Stimulated activated CD4-positive, alpha-beta T cell treated with anti-CD3 and anti-CD28 coated beads, Interleukin-12 subunit alpha, Interleukin-12 subunit beta, amount 100 ng/mL, for 24 hours (primary cell): ENCODE results near the gene ATOH8.
"Not testable (repeated sequence)": the region's sequence is repeated elsewhere in the genome, so short reads cannot be mapped to it uniquely, and the experiment has no call there.

Experiments
- DNase-seq, 2 experiments: peaks; one replicate each; pipeline ENCODE4 v3.0.0-alpha.2; 2020; ENCODE audit warnings: low read depth in 2 of 2

ATOH8 gene, protein sequence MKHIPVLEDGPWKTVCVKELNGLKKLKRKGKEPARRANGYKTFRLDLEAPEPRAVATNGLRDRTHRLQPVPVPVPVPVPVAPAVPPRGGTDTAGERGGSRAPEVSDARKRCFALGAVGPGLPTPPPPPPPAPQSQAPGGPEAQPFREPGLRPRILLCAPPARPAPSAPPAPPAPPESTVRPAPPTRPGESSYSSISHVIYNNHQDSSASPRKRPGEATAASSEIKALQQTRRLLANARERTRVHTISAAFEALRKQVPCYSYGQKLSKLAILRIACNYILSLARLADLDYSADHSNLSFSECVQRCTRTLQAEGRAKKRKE

DNA sequence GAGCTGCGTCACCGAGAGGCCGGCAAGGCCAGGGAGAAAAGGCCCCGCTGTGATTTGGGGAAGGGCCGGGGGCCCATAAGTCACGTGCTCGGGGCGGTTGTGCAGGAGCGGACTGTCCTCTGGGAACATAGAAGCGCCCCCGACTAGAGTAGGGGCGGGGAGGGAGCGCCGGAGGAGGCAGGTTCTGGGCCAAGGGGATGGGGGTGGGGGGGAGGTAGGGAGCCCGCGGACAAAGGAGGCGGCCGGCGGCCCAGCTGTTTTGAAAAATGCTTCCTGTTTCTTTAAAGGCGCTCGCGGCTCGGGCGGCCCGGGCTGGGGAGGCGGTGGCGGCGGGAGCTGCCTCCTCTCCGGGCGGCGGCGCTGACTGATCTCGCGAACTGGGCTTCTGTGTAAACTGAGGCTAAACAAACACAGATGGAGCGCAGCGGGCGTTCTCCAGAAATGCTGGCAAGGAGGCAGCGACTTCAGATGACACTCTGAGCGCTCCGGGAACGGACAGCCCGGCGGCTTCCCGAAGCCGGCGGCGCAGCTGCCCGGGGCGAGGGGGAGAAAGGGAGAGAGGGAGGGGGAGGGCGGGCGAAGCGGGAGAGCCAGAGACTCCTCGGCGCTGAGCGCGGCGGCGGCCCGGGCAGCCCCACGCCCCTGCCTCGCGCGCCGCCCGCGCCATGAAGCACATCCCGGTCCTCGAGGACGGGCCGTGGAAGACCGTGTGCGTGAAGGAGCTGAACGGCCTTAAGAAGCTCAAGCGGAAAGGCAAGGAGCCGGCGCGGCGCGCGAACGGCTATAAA is at the start of gene ATOH8:
Gene ATOH8 (plus strand): TSS at position 467 of the 788 bp plus-strand sequence. CDS start 199 bp downstream, at position 666.
- DNase-seq, result peak in 1 of 2 experiments; percentile 11

DNA sequence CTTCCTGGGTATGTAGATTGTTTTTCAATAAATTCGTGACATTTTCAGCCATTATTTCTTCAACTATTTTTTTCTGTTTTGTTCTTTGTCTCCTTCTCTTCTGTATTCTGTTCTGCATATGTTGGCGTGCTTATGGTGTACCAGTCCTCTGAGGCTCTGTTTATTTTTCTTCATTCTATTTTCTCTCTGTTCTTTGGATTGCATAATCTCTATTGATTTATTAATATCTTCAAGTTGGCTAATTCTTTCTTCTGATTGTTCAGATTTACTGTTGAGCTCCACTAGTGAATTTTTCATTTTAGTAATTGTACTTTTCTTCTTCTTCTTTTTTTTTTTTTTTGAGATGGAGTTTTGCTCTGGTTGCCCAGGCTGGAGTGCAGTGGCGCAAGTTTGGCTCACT is 49.8 kb upstream of the ATOH8 start:
- DNase-seq, result no peak

DNA sequence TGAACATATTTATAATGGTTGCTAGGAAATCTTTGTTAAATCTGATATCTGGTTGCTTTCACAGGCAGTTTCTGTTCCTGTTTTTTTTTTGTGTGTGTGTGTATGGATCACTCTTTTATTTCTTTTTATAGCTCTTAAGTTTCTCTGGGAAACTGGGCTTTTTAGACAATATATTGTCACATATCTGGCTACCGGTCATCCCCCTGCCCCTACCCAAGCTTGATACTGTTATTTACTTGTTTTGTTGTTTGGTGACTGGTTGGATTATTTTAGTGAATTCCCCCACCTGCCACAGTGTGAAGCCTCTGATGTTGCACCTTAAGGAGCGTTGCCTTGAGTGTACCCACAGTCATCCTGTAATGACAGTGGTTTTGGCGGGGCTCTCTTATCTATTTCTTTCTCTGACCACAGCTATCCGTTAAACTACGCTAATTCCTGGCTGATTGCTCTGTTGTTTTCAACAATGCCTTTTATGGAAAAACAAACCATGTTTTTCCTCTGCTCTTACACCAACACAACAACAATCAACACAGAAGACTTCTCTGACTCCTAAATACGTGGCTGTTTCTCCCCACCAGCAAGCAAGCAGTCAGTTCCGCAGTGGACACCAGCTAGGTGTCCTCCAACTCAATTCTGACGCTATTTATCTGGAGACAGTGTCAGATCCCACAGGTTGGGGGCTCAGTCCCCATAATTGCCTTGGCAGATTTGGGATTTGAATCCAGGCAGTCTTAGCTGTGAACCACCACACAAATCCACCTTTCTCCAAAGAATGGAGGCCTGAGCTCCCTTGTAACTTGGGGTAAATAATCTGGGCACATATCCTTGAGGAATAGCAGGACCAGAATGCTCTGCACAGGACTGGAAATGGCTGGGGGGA is 48.8 kb upstream of the ATOH8 start:
- no peak for DNase-seq

DNA sequence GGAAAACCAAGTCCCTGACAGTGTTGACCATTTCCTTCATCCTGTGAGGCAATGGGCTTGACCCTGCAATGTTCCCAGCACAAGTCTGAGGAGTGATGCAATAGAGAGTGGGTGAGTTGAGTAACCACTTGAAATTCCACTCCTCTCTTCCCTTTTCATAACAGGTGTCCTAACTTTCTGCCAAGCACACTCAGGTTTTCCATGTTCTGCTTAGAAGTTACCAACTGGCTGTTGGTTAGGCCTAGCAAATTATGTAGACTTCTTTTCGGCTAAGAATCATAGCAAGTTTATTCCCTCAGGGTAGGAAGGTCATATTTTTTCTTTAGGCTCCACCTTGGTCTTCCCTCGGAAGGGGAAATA is 48.1 kb upstream of the ATOH8 start:
- DNase-seq, result no peak

DNA sequence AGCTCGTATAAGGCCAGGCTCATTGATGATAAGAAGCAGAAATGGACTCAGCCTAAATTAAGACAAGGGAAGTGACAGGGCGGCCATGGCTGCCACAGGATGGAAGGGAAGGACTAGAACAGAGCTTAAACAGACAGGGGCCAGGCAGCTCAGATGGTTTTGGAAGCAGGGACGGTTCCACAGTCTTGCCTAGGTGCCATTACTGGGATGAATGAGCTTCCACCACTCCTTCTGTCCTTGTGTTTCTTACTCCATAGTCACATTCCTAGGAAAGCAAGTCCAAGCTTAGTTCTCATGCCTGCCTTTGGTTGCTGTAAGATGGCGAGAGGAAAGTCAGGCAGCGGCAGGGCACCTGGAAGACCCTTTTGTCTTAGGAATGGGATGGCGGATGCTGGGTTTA is 47.7 kb upstream of the ATOH8 start:
- no peak for DNase-seq

DNA sequence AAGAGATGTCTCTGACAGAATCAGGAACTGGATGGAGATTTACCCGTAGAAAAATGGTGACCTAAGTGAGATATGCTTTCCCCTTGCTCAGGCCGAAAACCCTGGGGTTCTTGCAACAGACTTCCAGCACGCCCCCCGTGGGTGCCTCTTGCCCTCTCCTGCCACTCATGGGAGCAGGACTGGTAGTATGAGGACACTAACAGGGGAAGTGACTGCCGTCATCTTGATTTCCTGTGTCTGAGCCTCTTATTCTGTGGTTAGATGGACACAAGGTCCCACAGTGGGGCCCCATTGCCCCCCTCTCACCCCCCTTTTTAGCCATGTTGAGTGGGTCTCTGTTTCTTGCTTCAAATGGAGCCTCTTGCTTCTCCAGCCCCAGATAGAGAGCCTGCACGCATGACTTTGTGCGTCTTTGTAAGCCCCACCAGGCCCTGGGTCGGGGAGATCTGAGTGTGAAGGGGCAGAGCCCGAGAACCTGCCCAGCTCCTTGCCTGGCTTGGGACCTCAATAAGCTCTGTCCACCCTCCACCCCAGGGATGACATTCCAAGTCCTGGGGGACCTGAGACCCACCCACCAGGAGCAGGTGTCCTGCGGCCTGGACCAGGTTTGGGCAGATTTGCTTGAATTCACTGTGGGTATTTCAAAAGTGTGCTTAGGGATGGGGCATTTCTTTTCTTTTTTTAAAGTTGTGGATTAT is 47.0 kb upstream of the ATOH8 start:
- DNase-seq, result no peak

DNA sequence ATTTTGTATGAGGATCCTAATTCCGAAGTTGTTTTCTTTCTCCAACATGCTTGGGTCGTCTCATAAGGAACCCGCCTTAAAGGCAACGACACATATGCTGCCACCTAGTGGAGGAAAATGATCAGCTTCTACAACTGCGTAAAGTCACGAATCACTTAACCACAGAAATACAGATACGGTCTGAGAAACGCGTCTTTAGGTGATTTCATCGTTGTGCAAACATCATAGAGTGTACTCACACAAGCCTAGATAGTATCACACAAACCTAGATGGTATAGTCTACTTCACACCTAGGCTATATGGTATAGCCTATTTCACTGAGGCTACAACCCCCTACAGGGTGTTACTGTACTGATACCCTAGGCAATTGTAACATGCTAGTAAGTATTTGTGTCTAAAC is 46.5 kb upstream of the ATOH8 start:
- peak in 1 of 2 experiments; percentile 26 for DNase-seq

DNA sequence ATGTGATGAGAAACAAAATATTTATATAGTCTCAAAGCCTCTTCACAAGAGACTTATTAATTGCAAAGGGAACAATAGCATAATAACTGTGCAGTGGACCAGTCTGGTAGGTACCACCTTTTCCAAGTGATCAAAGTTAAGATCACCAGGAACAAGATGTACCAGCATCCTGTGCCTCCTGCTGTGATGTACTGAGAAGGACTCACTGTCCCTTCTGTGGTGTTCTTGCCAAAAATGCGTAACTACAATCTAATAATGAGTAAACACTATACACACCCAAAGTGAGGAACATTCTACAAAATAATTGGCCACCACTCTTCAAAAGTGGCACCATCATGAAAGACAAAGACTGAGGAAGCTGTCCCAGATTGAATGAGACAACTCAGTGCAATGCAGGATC is 45.1 kb upstream of the ATOH8 start:
- no peak for DNase-seq

DNA sequence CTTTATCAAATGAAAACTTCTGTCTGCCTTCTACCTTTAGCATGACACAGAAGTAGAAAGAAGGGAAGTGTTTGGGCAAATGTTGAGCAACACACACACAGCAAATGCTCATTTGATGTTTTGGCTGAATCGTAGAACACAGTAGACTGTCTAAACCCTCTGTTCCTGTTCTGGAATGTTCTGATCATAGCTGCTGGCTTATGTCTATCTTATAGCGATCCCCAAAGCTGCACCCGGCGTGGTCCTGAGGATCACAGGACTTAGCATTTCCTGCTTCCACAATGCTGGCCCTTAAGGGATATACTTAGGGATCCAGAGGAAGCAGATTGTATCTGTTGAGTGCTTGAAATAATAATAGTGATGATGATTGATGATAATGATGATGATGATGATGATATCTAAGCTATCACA is 44.4 kb upstream of the ATOH8 start:
- DNase-seq, result no peak

DNA sequence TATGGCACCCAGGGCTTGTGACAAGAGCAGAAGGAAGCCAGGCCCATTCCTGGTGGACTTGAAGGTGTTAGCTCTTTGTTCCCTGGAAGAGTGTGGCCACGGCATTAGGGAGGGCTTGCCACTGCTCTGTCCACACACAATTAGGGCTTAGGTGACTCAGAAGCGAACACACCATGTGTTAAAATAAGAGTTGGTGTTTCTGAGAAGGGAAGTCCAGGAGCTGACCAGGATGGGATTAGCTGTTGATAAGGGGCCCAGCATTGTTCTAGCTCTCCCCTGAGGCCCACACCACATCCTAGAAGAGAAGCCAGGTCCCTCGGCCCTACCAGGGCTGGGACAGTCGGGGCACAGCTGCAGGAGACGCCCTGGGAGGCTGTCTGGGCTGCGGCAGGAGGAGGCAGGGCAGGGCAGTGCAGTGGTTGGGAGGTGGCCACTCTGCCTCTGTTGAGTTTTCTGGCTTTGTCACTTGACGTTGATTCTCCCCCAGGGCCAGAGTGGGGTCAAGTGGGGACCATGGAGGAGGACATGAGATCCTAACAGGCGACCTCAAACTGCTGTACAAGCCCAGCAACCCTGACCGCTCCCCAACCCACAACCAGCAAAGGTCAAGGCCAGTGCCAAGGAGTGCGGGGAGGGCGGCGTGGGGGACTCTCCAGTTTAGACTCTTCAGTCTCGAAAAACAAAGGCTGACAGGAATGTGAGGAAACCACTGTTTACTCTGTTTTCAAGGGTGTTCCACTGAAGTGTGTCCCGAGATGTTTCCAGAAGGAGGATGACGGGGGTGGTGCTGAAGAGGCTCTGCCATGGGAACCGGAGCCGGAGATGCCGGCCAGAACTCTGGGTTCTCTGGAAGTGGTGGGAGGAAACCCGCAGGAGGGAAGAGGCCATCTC is 42.9 kb upstream of the ATOH8 start:
- no peak for DNase-seq

DNA sequence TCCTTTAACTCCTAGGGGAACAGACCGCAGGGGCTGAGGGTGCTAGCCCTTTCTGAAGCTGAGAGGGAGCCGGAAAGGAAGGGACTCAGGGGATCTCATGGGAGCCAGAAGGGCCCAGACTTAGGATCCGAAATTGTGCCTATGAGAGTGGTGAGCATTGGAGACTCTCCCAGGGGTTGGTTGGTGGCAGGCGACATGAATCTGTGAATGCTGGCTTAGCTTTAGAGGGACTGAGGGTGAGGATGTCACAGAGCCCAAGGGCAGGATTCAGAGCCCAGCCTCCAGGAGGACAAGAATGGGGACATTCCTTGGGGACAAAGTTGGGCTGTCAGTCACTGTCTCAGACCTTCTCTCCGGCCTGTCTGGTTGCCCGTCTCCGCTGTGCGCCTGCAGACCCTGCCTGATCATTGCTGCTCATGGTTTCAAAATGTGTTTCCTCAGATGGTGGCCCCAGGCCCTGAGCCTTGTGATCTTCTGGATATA is 42.2 kb upstream of the ATOH8 start:
- DNase-seq, result no peak

DNA sequence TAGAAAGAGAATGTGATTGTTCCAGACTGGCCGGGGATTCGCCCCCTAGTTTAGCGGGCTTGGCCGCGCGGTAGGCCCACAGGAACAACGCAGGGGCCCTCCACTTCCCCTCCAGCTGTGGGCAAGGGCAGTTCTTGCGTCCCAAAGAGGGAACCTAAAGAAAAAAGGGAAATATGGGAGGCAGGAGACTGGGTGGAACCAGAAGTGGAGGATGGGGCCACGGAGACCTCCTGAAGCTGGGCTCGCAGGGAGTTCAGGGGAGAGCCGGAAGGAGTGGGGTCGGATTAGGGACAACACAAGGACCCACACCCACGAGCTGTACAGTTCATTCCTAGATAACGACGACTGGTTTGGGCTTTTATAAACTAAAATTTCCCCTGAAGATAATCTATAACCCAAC is 41.5 kb upstream of the ATOH8 start:
- no peak for DNase-seq

DNA sequence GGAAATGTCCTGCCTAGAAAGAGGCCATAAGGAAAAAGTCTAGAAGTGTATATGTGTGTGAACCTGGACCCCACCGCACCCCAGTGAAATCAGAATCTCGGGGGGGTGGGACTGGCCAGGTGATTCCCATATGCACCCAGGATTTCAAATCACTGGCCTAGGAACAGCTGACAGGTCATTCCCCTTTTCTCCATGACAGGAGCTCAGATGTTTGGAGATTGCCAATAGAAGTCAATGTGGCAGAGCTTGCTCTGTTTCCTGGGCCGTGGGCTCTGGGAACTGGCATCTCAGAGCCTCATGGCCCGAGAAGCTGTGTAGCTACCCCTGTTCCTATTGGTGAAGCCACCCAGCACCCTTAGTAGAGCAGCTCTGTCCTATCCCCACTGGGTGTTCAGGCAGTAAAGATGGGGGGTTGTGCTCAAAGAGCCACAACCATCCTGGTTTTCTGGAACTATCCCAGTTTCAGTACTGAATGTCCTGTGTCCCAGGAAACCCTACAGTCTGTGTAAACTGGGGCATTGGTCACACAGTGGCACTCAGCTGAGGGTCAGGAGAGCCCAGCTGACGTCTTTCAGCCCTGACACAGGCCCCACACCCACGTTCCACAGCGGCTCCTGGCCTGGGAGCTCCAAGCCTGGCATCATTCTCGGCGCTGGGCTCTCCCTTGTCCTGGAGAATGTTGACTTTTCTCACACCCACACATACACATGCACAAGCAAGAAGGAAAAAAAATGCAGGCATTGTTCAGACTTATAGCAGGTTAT is 40.8 kb upstream of the ATOH8 start:
- no peak for DNase-seq

DNA sequence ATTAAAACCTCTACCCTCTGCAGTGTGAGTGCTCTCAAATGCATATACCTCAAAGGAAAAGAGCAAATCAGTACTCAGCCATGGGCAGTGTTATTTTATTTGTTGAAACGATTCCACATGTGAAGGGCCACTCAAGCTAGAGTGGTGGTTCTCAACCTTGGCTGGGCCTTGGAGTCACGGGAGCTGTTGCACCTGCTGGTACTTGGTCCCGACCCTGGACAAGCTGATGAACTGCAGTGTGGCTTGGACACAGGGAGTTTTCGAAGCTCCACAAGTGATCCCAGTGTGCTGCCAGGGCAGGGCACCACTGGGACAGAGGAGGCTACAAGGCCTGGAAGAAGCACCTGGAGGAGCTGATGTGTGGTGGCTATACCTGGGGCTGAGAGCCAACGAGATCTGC is 40.0 kb upstream of the ATOH8 start:
- no peak for DNase-seq

DNA sequence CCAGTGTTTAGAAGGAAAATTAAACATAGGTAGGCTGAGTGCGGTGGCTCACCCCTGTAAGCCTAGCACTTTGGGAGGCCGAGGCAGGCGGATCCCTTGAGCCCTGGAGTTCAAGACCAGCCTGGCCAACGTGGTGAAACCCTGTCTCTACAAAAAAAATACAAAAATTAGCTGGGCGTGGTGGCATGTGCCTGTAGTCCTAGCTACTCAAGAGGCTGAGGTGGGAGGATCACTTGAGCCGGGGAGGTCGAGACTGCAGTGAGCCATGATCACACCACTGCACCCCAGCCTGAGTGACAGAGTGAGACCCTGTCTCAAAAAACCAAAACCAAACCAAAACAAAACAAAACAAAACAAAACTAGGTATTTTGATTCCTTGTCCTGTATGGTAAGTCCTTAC is 39.4 kb upstream of the ATOH8 start:
- not testable (repeated sequence) for DNase-seq

DNA sequence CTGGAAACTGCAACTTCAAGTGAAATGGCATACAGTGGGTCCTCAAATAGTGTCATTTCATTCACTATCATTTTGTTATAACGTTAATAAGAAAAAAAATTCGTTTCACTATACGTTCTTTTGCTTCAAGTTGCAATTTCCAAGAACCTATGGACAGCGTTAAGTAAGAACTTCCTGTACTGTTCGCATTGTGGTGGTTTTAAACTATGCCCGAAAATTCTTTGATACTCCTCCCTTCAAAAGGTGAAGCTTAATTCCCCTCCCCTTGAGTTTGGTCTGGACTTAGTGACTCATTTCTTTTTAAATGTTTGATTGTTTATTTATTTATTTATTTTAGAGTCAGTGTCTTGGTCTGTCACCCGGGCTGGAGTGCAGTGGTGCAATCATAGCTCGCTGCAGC is 39.0 kb upstream of the ATOH8 start:
- DNase-seq, result no peak

DNA sequence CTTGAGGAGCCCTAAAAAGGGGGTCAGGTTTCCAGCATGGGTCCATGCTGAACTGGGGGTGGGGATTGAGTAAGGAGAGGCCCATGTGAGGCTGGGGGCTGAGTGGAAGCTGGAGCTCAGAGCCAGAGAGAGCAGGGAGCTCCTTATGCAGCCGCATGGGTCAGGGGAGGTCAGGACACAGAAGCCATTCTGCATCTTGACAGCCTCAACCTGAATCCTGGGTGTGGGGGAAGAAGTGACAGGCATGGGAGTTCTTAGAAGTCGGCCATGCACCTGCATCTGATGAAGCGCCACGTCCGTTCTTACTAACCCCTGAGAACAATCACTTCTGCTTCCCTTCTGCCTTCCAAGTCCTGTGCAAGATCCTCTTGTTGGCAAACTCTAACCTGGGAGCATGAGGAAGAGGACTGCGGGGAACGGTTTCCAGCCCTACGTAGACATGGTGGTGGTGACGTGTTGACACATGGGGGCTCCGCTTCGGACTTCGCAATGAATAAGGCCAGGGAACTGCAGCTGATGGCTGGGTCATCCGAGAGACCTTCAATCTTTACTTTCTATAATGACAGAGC is 37.4 kb upstream of the ATOH8 start:
- DNase-seq, result no peak

DNA sequence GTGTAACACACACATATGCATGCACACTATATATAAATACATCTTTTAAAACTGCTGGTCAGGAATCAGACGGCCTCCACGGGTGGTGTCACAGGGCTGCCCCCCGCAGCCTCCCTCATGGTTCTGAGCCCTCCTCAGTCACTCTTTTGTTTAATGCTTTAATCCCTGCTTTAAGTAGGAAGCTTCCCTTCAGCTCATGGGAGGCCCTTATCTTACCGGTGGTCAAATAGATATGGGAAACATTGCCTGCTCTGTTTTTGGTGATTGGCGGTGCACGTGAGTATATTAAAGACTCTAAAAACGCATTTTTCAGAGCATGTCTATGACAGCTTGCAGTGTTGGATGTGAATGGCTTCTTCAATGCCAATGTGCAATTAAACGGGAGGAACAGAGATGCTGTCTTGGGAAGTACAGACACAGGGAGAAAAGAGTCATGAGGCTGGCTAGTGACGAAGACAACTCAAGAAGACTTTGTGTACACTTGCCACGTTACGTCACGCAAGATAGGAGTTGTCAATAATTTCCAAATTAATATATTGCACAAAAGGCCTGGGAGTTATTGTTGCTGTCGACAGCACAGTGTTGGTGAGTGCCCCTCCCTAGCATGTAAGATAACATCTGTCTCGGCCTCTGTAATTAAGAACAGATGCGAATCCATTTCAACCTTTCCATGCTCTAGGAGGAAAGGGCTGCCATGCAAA is 36.3 kb upstream of the ATOH8 start:
- no peak for DNase-seq

DNA sequence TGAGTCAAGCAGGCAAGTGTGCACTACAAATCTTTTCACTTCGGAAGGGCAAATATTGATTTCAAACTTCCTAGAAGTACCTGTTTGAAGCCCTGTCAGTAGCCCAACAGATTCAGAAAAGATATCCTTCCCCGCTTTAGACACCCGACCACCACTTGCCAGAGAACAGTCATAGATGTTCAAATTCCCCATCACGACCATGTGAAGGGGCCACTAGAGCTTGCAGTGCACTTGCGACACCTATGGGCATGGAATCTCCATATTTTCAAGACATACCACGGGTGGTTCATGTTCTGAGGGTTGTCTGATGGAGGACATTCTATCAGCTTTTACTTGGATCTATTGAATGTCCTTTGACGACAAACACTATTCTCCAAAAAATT is 35.8 kb upstream of the ATOH8 start:
- DNase-seq, result no peak
